CD4-positive, alpha-beta T cell treated with Interleukin-6 for 4 hours (primary cell): ENCODE results near the gene ASCL4.
"Not testable (repeated sequence)": the region's sequence is repeated elsewhere in the genome, so short reads cannot be mapped to it uniquely, and the experiment has no call there.

ENCODE experiments used
- DNase-seq: peaks from one replicate; pipeline ENCODE4 v3.0.0-alpha.2; 2020; ENCODE audit warnings: mixed read lengths

Gene ASCL4, protein sequence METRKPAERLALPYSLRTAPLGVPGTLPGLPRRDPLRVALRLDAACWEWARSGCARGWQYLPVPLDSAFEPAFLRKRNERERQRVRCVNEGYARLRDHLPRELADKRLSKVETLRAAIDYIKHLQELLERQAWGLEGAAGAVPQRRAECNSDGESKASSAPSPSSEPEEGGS

GRCh38 chr12:107774349-107775029 is at the start of gene ASCL4:
Gene ASCL4, plus strand, starts transcription at chr12:107774704. Its CDS starts 515 bp downstream, at chr12:107775219.
- no peak for DNase-seq

DNA sequence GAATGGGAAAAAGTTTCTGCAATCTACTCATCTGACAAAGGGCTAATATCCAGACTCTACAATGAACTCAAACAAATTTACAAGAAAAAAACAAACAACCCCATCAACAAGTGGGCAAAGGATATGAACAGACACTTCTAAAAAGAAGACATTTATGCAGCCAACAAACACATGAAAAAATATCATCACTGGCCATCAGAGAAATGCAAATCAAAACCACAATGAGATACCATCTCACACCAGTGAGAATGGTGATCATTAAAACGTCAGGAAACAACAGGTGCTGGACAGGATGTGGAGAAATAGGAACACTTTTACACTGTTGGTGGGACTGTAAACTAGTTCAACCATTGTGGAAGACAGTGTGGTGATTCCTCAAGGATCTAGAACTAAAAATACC is 47.2 kb upstream of the ASCL4 start:
- not testable (repeated sequence) for DNase-seq

DNA sequence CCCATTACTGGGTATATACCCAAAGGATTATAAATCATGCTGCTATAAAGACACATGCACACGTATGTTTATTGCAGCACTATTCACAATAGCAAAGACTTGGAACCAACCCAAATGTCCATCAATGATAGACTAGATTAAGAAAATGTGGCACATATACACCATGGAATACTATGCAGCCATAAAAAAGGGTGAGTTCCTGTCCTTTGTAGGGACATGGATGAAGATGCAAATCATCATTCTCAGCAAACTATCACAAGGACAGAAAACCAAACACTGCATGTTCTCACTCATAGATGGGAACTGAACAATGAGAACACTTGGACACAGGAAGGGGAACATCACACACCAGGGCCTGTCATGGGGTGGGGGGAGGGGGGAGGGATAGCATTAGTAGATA is 46.8 kb upstream of the ASCL4 start:
- DNase-seq = not testable (repeated sequence)

- no peak for DNase-seq
These were observed 43.7 kb upstream of the ASCL4 start for GRCh38 chr12:107730618-107731341.

- no peak for DNase-seq
These were observed 43.1 kb upstream of the ASCL4 start for GRCh38 chr12:107731366-107731765.

- no peak for DNase-seq
These were observed 42.1 kb upstream of the ASCL4 start for GRCh38 chr12:107732365-107732764.

DNA sequence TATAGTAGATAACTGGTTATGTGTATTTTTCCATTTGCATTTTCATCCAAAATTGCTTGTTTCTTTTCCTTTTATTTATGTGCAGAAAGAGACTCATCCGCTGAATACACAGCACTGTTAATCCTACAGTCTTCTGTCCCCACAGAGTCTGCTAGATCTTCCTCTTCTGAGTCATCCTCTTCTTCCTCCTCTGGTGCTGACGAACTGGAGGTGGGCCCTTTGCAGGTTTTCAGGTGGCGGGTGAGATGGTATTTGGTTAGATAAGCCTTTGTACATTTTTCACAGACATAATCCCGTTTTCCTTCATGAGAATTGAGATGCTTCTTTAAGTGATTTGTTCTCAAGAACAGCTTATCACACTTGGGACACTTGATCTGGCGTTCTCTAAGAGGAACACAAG is 40.4 kb upstream of the ASCL4 start:
- no peak for DNase-seq

GRCh38 chr12:107735763-107736162 is 38.7 kb upstream of the ASCL4 start:
- no peak for DNase-seq

DNA sequence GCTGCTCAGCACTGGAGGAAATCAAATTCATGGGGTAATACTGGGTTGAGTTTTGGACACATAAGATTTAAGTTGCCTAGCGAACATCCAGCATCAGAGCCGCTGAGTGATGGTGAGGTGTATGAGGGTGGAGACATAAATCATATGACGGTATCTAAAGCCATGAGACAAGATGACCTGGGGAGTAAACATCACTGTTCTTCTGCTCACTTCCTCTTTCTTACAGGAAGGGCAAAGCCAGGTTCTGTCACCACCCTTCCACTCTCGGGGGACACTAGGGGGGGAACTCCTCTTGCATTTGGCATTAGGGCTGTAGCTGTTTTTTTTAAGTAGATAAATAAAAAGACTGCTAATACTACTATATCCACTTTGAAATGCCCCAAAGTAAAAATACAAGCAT is 37.6 kb upstream of the ASCL4 start:
- DNase-seq = no peak

- DNase-seq = no peak
These were observed 26.0 kb upstream of the ASCL4 start for GRCh38 chr12:107748472-107748871.

- DNase-seq = no peak
These were observed 25.4 kb upstream of the ASCL4 start for GRCh38 chr12:107749083-107749482.

DNA sequence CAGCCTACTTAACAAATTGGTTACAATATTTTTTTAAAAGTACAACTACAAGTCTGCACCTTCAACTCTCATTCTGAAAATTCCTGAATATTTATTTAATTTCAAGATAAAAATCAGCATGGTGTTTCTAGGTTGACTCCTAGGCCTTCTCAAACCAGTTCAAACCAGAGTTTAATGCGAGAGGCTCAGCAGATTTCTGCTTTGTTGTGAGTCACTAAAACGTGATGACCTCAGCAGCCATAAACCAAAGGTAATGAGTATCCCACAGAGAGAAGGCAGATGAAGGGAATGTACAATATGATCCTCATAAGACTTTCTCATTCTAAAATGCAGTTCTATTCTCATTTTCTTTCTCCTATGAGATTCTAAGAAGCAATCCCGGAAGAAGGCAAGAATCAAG is 15.1 kb upstream of the ASCL4 start:
- DNase-seq = peak; percentile 15

DNA sequence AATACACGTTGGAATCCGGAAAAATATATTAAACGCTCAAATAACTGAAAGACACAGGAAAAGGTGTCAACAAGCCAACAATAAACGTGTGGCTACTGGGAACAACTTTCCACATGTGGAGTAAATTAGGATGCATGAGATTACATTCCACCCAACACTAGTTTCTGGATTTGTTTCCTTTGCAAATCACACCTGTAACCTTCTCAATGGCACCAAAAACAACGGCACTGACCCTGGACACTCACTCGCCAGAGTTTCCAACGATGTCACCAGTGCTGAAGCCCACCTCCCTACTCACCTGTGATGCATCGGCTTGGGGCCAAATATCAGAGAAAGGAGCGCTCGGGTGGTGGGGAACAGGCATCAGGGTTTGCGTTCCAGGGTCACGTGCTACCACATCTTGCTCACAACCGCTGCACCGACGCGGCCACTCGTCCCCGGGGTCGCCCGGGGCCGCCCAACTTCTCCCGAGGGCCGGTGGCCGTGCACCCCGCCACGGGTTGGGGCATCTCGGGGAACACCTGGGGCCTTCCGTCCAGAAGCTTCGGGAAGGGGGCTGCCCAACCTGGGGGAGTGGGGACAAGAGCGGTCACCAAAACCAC is 14.2 kb upstream of the ASCL4 start:
- peak; percentile 38 for DNase-seq

GRCh38 chr12:107760809-107761501 is 13.5 kb upstream of the ASCL4 start, which contains the start of gene PRDM4:
Gene PRDM4, minus strand, starts transcription at chr12:107761137. Its CDS starts 622 bp downstream, at chr12:107760515.
- peak; percentile 92 for DNase-seq

DNA sequence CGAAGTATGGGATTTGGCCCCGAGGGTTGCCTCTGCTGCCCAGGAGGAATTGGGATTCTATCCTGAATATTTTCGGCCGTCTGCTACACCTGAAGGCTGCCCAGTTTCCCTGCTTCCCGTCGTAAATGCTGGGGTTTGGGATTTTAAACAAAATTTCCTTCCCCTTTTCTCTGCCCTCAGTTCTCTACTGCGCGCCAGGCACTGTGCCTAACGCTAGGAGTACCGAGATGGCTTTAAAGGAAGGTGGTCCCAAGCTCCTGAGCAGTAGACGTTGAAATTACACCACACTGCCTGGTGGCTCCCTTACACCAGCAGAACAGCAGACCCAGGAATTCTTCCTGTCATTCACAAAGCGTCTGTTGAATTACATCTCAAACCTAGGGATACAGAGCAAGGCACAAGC is 13.0 kb upstream of the ASCL4 start:
- DNase-seq = peak; percentile 21

DNA sequence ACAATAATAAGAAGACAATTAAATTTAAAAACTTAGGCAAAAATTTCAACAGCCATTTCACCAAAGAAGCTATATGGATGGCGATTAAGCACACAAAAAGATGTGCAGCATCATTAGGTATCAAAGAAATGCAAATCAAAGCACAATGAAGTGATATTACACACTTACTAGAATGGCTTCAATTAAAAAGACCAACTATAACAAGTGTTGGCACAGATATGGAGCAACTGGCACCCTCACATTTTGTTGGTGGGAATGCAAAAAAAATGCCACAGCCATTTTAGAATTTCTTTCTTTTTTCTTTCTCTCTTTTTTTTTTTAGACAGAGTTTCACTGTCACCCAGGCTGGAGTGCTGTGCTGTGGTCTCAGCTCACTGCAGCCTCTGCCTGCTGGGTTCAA is 11.6 kb upstream of the ASCL4 start:
- DNase-seq = no peak

DNA sequence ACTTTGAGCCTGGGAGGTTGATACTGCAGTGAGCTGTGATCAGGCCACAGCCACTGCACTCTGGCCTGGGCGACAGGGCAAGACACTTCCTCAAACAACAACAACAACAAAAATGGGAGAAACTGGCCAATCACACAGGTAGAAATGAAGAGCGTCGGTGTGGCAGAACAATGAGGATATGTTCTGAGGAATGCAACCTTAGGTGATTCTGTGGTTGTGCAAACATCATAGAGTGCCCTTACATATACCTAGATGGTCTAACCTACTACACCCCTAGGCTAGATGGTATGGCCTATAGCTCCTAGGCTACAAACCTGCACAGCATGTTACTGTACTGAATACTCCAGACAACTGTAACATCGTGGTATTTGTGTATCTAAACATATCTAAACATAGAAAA is 9.9 kb upstream of the ASCL4 start:
- DNase-seq = no peak

DNA sequence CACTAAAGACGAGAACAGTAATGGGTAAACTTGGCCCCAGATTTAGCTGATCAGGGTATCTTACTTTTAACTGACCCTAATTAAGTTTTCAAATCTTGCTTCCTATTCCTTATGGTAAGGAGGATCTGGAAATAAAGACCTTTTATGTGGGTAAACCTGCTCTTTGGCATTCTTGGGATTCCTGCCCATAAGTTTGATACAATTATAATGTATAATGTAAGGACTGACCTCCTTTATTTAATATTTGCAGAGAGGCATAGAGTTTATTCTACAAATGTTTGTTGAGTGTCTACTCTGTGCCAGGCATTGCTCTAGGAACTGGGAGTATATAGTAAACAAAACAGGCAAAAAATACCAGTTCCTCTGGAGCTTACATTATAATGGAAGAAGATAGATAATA is 9.2 kb upstream of the ASCL4 start:
- DNase-seq = no peak

DNA sequence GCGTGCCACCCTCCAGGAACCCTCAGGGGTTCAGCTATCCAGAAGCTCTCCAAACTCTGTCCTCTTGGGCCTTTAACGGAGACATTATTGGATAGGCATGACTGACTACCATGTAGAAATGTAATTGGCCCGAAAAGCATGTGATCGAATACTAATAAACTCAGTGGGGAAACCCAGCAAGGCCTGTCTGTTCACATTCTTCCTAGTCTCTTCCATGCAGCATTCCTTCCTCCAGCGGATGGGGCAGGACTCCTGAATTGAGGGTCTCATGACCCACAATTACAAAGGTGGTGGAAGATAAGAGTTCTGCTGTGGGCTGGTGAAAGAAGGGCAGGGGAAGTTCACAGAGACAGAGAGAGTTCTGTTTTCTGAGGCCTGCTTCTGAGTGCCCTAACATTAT is 7.0 kb upstream of the ASCL4 start:
- no peak for DNase-seq

GRCh38 chr12:107775093-107775721 is 703 bp downstream of the ASCL4 start:
- DNase-seq = no peak

- DNase-seq = no peak
These were observed 1.7 kb downstream of the ASCL4 start for GRCh38 chr12:107776171-107776570.

DNA sequence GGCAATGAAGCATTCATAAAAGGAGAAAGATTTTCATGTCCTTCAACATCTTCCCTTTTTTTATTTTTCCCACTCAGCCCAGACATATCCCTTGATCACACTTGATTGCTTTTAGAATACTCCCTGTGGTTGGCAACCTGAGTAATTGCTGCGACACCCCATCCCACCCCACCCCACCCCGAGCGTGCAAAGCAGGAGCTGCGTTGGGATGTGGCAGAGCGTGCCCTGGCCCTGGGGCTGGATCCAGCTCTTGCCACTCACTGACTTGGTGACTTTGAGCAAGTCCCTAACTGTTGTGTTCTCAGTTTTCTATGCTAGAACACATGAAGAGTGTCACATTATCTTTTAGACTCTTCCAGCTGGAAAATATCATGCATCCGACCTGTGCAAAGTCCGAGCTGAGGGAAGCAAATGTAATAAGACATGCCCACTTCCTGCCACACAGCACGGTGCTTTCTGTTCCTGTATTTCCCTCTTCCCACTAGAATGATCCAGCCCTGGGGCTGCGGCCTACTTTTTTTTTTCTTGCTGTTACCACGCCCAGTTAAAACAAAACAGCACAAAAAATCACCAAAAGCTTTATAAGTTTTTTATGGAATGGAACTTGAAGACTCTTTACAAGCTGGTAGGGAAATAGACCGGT is 4.0 kb downstream of the ASCL4 start:
- no peak for DNase-seq
